Fibroblast of lung (primary cell): ENCODE data around the gene BCAS3. TPM values are rescaled to one million over a fixed set of nuclear protein-coding genes. Genes with fewer than 3 reads are reported as not detected.
A peak's percentile ranks its signal among the peaks of the same experiment; 100 is the strongest.

Experiments used
- DNase-seq, 2 donors: peaks; one replicate each; pipeline versions ENCODE4 v3.0.0 to v3.0.0-alpha.2; 2010; ENCODE audit warnings: low read depth in 2 of 2
- H2AFZ ChIP-seq: 2 replicates; pipeline ENCODE4 v1.5.1; 2012; ENCODE audit warnings: low read length, control low read depth, inconsistent platforms
- H3K27ac ChIP-seq: 2 replicates; pipeline ENCODE4 v1.5.1; 2011; ENCODE audit warnings: low read length, control low read depth; ENCODE audit not compliant: insufficient read depth
- H3K27me3 ChIP-seq: 2 replicates; pipeline ENCODE4 v1.5.1; 2011; ENCODE audit warnings: mild to moderate bottlenecking, low read length; ENCODE audit not compliant: control insufficient read depth, insufficient read depth
- H3K36me3 ChIP-seq: 2 replicates; pipeline ENCODE4 v1.5.1; 2011; ENCODE audit warnings: low read length; ENCODE audit not compliant: control insufficient read depth, insufficient read depth
- H3K4me1 ChIP-seq: 2 replicates; pipeline ENCODE4 v1.5.1; 2011; ENCODE audit warnings: low read length; ENCODE audit not compliant: control insufficient read depth, insufficient read depth; ENCODE audit errors: extremely low read depth
- H3K4me2 ChIP-seq: 2 replicates; pipeline ENCODE4 v1.5.1; 2011; ENCODE audit warnings: low read length, control low read depth; ENCODE audit not compliant: insufficient read depth; ENCODE audit errors: extremely low read depth
- H3K4me3 ChIP-seq, 4 experiments: fragments of 200-600 bp in 1 of 4; sonication (generic) in 1 of 4; replicated peaks in 1 of 4; 2 replicates each; pipeline ENCODE4 v1.5.1; 2011 to 2016; ENCODE audit warnings: low read length in 4 of 4, low read depth in 3 of 4, mild to moderate bottlenecking in 3 of 4, control low read depth in 2 of 4, inconsistent platforms in 1 of 4, mixed read lengths in 1 of 4; ENCODE audit not compliant: insufficient read depth in 1 of 4; ENCODE audit errors: control extremely low read depth in 1 of 4
- H3K79me2 ChIP-seq: 2 replicates; pipeline ENCODE4 v1.5.1; 2012; ENCODE audit warnings: mild to moderate bottlenecking, low read length, inconsistent platforms; ENCODE audit not compliant: control insufficient read depth, insufficient read depth
- H3K9ac ChIP-seq: 2 replicates; pipeline ENCODE4 v1.5.1; 2011; ENCODE audit warnings: mild to moderate bottlenecking, low read length, control low read depth; ENCODE audit not compliant: insufficient read depth
- H3K9me3 ChIP-seq: 2 replicates; pipeline ENCODE4 v1.5.1; 2012; ENCODE audit warnings: low read depth, low read length; ENCODE audit not compliant: control insufficient read depth, insufficient read depth
- H4K20me1 ChIP-seq: 2 replicates; pipeline ENCODE4 v1.5.1; 2011; ENCODE audit warnings: low read length; ENCODE audit not compliant: control insufficient read depth, insufficient read depth; ENCODE audit errors: extremely low read depth
- EZH2 ChIP-seq: IDR thresholded peaks from 2 replicates; pipeline ENCODE4 v1.5.1; 2012; ENCODE audit warnings: low read length, control low read depth, mild to moderate bottlenecking; ENCODE audit errors: missing control alignments
- polyA plus RNA-seq, 2 donors: library from polyadenylated mRNA; depleted of rRNA in 1 of 2; stranded (reverse) in 1 of 2; unstranded in 1 of 2; fragments of >200 nt; gene quantifications; 2 replicates each; pipeline ENCODE4 v1.2.1, GENCODE V29; 2011 to 2012; ENCODE audit warnings: missing spikeins in 1 of 2
- total RNA-seq: library from RNA; depleted of rRNA; stranded (reverse); fragments of >200 nt; gene quantifications from 2 replicates; pipeline ENCODE4 v1.2.1, GENCODE V29; 2014
- TF ChIP-seq, protein P1 (sequence below), 2 donors: IDR thresholded peaks in 1 of 2; conservative IDR thresholded peaks in 1 of 2; 1 replicate in 1 of 2; 2 replicates in 1 of 2; pipeline ENCODE4 v1.5.1; 2011 to 2012; ENCODE audit warnings: low read length in 2 of 2, control low read depth in 1 of 2, inconsistent platforms in 1 of 2, low read depth in 1 of 2, mild to moderate bottlenecking in 1 of 2

The BCAS3 gene
- total and polyA plus RNA-seq, 2 donors (not counting 1 experiment from before 2014, with no cell fraction given) = 9.9 to 43.6 TPM

DNA sequence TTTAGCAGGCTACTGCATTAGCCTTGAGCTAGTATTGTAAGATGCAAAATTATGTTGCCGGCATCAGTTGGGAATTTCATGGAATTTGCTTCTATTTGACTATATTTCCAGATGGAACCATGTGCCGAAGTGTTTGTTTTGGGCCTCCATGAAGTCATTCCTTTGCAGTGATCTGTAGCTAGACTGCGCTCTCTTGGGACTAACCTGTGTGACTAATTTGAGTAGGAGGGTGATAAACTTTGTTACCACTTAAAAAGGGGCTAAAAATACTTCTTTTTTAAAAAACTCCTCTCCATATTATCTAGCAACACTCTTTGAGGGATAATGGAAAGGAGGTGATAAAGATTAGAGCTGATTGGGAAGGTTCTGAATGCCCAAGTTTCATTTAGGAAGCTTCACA, 555.2 kb downstream of the BCAS3 start:
- Histone ChIP-seq H2AFZ (no peak overlapping the region), H3K4me2 (no peak overlapping the region), H3K4me3 (no peak overlapping the region), H3K36me3 (no peaks in the 10 kb centered on the region), H3K4me1 (peaks cover 2% of the 10 kb centered on the region), H3K27me3 (no peaks in the 10 kb centered on the region), H3K27ac (no peak overlapping the region), H3K9ac (no peak overlapping the region), H3K9me3 (no peaks in the 10 kb centered on the region), H3K79me2 (no peaks in the 10 kb centered on the region), H4K20me1 (no peaks in the 10 kb centered on the region)
- peak in 1 of 2 donors; percentile 77 for DNase-seq
- no peak for TF ChIP-seq EZH2
- TF ChIP-seq, protein P1, sequence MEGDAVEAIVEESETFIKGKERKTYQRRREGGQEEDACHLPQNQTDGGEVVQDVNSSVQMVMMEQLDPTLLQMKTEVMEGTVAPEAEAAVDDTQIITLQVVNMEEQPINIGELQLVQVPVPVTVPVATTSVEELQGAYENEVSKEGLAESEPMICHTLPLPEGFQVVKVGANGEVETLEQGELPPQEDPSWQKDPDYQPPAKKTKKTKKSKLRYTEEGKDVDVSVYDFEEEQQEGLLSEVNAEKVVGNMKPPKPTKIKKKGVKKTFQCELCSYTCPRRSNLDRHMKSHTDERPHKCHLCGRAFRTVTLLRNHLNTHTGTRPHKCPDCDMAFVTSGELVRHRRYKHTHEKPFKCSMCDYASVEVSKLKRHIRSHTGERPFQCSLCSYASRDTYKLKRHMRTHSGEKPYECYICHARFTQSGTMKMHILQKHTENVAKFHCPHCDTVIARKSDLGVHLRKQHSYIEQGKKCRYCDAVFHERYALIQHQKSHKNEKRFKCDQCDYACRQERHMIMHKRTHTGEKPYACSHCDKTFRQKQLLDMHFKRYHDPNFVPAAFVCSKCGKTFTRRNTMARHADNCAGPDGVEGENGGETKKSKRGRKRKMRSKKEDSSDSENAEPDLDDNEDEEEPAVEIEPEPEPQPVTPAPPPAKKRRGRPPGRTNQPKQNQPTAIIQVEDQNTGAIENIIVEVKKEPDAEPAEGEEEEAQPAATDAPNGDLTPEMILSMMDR (conservative IDR thresholded peaks at IDR 0.05 in 1 of 2, IDR thresholded peaks at IDR 0.05 in 1 of 2; ENCODE audit: low read depth in 1 of 2, low read length in 2 of 2) = no peak

GRCh38 chr17:61233991-61234750, 556.5 kb downstream of the BCAS3 start:
- no peaks in the 10 kb centered on the region for H3K79me2 ChIP-seq
- H3K36me3 ChIP-seq = no peaks in the 10 kb centered on the region
- H3K9me3 ChIP-seq = no peaks in the 10 kb centered on the region
- peaks cover 2% of the 10 kb centered on the region for H3K4me1 ChIP-seq
- H2AFZ ChIP-seq = no peak overlapping the region
- TF ChIP-seq EZH2 = no peak
- TF ChIP-seq, protein P1 (conservative IDR thresholded peaks at IDR 0.05 in 1 of 2, IDR thresholded peaks at IDR 0.05 in 1 of 2; ENCODE audit: low read depth in 1 of 2, low read length in 2 of 2) = no peak
- no peak overlapping the region for H3K27ac ChIP-seq
- no peaks in the 10 kb centered on the region for H3K27me3 ChIP-seq
- H3K9ac ChIP-seq = no peak overlapping the region
- no peak overlapping the region for H3K4me2 ChIP-seq
- H3K4me3 ChIP-seq = no peak overlapping the region
- H4K20me1 ChIP-seq = no peaks in the 10 kb centered on the region
- no peak for DNase-seq

DNA sequence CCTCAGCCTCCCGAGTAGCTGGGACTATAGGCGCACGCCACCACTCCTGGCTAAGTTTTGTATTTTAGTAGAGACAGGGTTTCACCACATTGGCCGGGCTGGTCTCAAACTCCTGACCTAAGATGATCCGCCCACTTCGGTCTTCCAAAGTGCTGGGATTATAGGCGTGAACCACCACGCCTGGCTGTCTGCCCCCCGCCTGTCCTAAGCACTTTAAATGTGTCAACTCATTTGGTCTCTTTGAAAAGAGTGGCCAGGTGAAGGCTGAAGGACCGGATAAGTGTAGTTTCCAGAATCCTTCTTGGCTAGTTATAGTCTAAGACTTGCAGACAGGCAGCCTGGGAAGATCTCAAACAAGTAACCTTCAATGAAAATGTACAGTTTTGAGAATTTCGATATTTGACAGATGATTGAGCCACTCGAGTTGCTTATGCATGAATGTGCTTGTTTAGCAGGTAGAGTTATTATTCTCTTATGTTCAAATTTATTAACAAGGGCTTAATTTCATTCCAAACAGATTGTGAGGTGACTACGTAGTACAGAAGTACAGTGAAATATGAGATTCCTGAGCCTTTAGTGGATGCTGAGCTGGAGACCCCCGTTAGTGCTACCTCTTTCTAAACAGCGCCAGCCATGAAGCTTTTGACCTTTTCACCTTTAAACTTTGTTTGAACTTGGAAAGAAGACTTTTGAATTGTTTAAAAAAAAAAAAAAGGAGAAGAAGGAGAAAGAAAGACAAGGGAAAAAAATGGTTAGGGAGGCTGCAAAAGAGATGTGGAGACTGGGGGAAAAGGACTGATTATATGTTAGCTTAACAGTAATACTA, 557.6 kb downstream of the BCAS3 start:
- no peak overlapping the region for H3K4me3 ChIP-seq
- no peaks in the 10 kb centered on the region for H3K36me3 ChIP-seq
- no peak overlapping the region for H3K9ac ChIP-seq
- H3K27ac ChIP-seq = peak overlapping the region; percentile 0
- H3K4me1 ChIP-seq = peaks cover 2% of the 10 kb centered on the region
- no peaks in the 10 kb centered on the region for H3K9me3 ChIP-seq
- no peaks in the 10 kb centered on the region for H4K20me1 ChIP-seq
- peak in 1 of 2 donors; percentile 18 for DNase-seq
- no peaks in the 10 kb centered on the region for H3K79me2 ChIP-seq
- TF ChIP-seq, protein P1 (conservative IDR thresholded peaks at IDR 0.05 in 1 of 2, IDR thresholded peaks at IDR 0.05 in 1 of 2; ENCODE audit: low read depth in 1 of 2, low read length in 2 of 2) = no peak
- TF ChIP-seq EZH2 = no peak
- no peaks in the 10 kb centered on the region for H3K27me3 ChIP-seq
- H3K4me2 ChIP-seq = no peak overlapping the region
- H2AFZ ChIP-seq = no peak overlapping the region
